Measurements from ENCODE around the gene ATG7.

The ATG7 gene

GRCh38 chr3:11606090-11606784, 334.0 kb downstream of the ATG7 start:
- Histone ChIP-seq H3K36me3 (ENCODE audit: control insufficient read depth, insufficient read depth, low read length) (peaks cover 1% of the 10 kb centered on the region), H3K27ac (ENCODE audit: low read depth, low read length) (no peak overlapping the region), H3K4me3 (ENCODE audit: low read length) (no peak overlapping the region), H3K27me3 (ENCODE audit: control insufficient read depth, insufficient read depth, low read length) (no peaks in the 10 kb centered on the region), H3K4me1 (ENCODE audit: control insufficient read depth, insufficient read depth, low read length) (peaks cover 24% of the 10 kb centered on the region), H3K9ac (ENCODE audit: low read length) (no peak overlapping the region)

GRCh38 chr3:11606865-11607440, 334.8 kb downstream of the ATG7 start:
- Histone ChIP-seq H3K4me3 (ENCODE audit: low read length) (no peak overlapping the region), H3K27ac (ENCODE audit: low read depth, low read length) (no peak overlapping the region), H3K4me1 (ENCODE audit: control insufficient read depth, insufficient read depth, low read length) (peaks cover 28% of the 10 kb centered on the region), H3K36me3 (ENCODE audit: control insufficient read depth, insufficient read depth, low read length) (no peaks in the 10 kb centered on the region), H3K9ac (ENCODE audit: low read length) (no peak overlapping the region), H3K27me3 (ENCODE audit: control insufficient read depth, insufficient read depth, low read length) (no peaks in the 10 kb centered on the region)

Measured in rectal smooth muscle tissue (tissue), 1 donor.